Nephron (organoid): ENCODE data around the gene PAK5.

Experiments
- H3K27ac Mint-ChIP-seq, 3 experiments: 2 replicates each; pipeline ENCODE4 v1.8.0; 2020; ENCODE audit warnings: mixed read lengths in 3 of 3, mild to moderate bottlenecking in 2 of 3, moderate library complexity in 1 of 3
- H3K27me3 Mint-ChIP-seq: 2 replicates; pipeline ENCODE4 v1.8.0; 2021; ENCODE audit warnings: low read depth, mild to moderate bottlenecking, moderate library complexity, mixed read lengths
- H3K36me3 Mint-ChIP-seq: 2 replicates; pipeline ENCODE4 v1.8.0; 2020; ENCODE audit warnings: low read depth, mixed read lengths
- H3K4me1 Mint-ChIP-seq: 2 replicates; pipeline ENCODE4 v1.8.0; 2020; ENCODE audit warnings: mixed read lengths
- H3K4me3 Mint-ChIP-seq, 3 experiments: 2 replicates each; pipeline ENCODE4 v1.8.0; 2020; ENCODE audit warnings: mild to moderate bottlenecking in 3 of 3, mixed read lengths in 3 of 3, moderate library complexity in 2 of 3
- H3K9me3 Mint-ChIP-seq: 2 replicates; pipeline ENCODE4 v1.8.0; 2020; ENCODE audit warnings: mixed read lengths
- TF ChIP-seq, protein P1 (sequence below), 3 experiments: fragments of 200-600 bp; sonication (generic); IDR thresholded peaks; one replicate each; pipeline ENCODE4 v1.5.0; 2021; ENCODE audit warnings: antibody characterized with exemption in 3 of 3; ENCODE audit not compliant: unreplicated experiment in 3 of 3

The PAK5 gene

GRCh38 chr20:9514072-9514460, 324.8 kb downstream of the PAK5 start:
- H3K27me3 Mint-ChIP-seq: peaks cover 98% of the 10 kb centered on the region
- peak overlapping the region; percentile 88 to 90 (median 88) for H3K4me3 Mint-ChIP-seq
- H3K9me3 Mint-ChIP-seq: no peaks in the 10 kb centered on the region
- peaks cover 31% of the 10 kb centered on the region for H3K4me1 Mint-ChIP-seq
- no peaks in the 10 kb centered on the region for H3K36me3 Mint-ChIP-seq
- no peak overlapping the region for H3K27ac Mint-ChIP-seq
- TF ChIP-seq, protein P1, sequence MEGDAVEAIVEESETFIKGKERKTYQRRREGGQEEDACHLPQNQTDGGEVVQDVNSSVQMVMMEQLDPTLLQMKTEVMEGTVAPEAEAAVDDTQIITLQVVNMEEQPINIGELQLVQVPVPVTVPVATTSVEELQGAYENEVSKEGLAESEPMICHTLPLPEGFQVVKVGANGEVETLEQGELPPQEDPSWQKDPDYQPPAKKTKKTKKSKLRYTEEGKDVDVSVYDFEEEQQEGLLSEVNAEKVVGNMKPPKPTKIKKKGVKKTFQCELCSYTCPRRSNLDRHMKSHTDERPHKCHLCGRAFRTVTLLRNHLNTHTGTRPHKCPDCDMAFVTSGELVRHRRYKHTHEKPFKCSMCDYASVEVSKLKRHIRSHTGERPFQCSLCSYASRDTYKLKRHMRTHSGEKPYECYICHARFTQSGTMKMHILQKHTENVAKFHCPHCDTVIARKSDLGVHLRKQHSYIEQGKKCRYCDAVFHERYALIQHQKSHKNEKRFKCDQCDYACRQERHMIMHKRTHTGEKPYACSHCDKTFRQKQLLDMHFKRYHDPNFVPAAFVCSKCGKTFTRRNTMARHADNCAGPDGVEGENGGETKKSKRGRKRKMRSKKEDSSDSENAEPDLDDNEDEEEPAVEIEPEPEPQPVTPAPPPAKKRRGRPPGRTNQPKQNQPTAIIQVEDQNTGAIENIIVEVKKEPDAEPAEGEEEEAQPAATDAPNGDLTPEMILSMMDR (IDR thresholded peaks at IDR 0.05; ENCODE audit: unreplicated experiment in 3 of 3): no peak

- H3K4me1 Mint-ChIP-seq: peaks cover 22% of the 10 kb centered on the region
- H3K9me3 Mint-ChIP-seq: no peaks in the 10 kb centered on the region
- TF ChIP-seq, protein P1 (IDR thresholded peaks at IDR 0.05; ENCODE audit: unreplicated experiment in 3 of 3): no peak
- H3K27me3 Mint-ChIP-seq: peaks cover 98% of the 10 kb centered on the region
- H3K4me3 Mint-ChIP-seq: no peak overlapping the region
- H3K27ac Mint-ChIP-seq: no peak overlapping the region
- H3K36me3 Mint-ChIP-seq: no peaks in the 10 kb centered on the region
These were observed 328.0 kb downstream of the PAK5 start for GRCh38 chr20:9510911-9511310.

GRCh38 chr20:9509246-9509645, 329.6 kb downstream of the PAK5 start:
- peaks cover 91% of the 10 kb centered on the region for H3K27me3 Mint-ChIP-seq
- H3K4me3 Mint-ChIP-seq: peak overlapping the region in 2 of 3 experiments; percentile 5 to 41
- H3K36me3 Mint-ChIP-seq: no peaks in the 10 kb centered on the region

GRCh38 chr20:9508696-9509178, 330.1 kb downstream of the PAK5 start:
- TF ChIP-seq, protein P1 (IDR thresholded peaks at IDR 0.05; ENCODE audit: unreplicated experiment in 3 of 3): no peak
- Mint-ChIP-seq H3K27ac (no peak overlapping the region), H3K4me3 (peak overlapping the region in 1 of 3 experiments; percentile 41), H3K36me3 (no peaks in the 10 kb centered on the region), H3K27me3 (peaks cover 89% of the 10 kb centered on the region), H3K4me1 (peaks cover 1% of the 10 kb centered on the region), H3K9me3 (no peaks in the 10 kb centered on the region)

More at GRCh38 chr20:9509246-9509645, 329.6 kb downstream of the PAK5 start:
- peaks cover 6% of the 10 kb centered on the region for H3K4me1 Mint-ChIP-seq
- H3K9me3 Mint-ChIP-seq: no peaks in the 10 kb centered on the region
- no peak overlapping the region for H3K27ac Mint-ChIP-seq
- TF ChIP-seq, protein P1 (IDR thresholded peaks at IDR 0.05; ENCODE audit: unreplicated experiment in 3 of 3): no peak

GRCh38 chr20:9508240-9508661, 330.6 kb downstream of the PAK5 start:
- Mint-ChIP-seq H3K27ac (no peak overlapping the region), H3K4me1 (no peaks in the 10 kb centered on the region), H3K36me3 (no peaks in the 10 kb centered on the region), H3K9me3 (no peaks in the 10 kb centered on the region), H3K27me3 (peaks cover 89% of the 10 kb centered on the region), H3K4me3 (peak overlapping the region in 1 of 3 experiments; percentile 41)
- TF ChIP-seq, protein P1 (IDR thresholded peaks at IDR 0.05; ENCODE audit: unreplicated experiment in 3 of 3): no peak

- peak overlapping the region in 1 of 3 experiments; percentile 41 for H3K4me3 Mint-ChIP-seq
- TF ChIP-seq, protein P1 (IDR thresholded peaks at IDR 0.05; ENCODE audit: unreplicated experiment in 3 of 3): no peak
- no peaks in the 10 kb centered on the region for H3K9me3 Mint-ChIP-seq
- no peaks in the 10 kb centered on the region for H3K36me3 Mint-ChIP-seq
- H3K4me1 Mint-ChIP-seq: no peaks in the 10 kb centered on the region
- no peak overlapping the region for H3K27ac Mint-ChIP-seq
- peaks cover 88% of the 10 kb centered on the region for H3K27me3 Mint-ChIP-seq
These were observed 331.2 kb downstream of the PAK5 start for GRCh38 chr20:9507544-9508239.
